Measurements from ENCODE around the gene TRAPPC2B. TPM values are rescaled to one million over a fixed set of nuclear protein-coding genes. Genes with fewer than 3 reads are reported as not detected.

TRAPPC2B gene
- 1.2 TPM for total RNA-seq

DNA sequence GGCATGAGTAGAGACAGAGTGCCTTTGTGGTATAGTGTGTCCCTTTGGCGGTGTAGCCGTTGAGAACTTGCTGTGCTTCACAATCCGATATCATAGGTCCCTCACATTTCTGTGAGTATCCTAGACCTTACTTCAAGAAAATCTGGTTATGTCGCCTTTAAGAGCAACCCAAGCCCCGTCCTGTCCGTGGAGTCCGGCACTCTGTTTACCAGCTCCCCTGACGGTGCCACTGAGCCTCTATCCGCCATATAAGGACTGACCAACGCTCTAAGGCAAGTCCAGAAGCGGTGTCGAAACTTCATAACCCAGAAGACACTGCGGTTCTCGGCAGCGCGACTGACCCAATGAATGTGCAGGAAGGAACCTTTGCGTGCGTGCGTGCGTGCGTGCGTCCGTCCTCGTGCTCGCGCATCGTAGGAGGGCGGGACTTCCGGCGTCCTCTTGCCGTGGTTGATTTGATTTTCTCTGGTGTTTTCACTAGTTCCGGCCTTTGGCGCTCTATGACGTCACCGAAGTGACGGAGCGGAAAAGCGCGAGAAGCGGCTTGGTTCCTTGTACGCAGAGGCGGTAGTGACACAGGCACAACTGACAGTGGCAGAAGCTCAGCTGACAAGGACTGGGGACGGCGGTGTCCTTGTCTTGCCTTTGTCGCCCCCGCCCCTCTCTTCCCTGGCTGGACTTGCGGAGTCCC is at the start of gene TRAPPC2B, which contains the start of gene ZNF547:
Gene TRAPPC2B, plus strand, starts transcription at position 555 of the 691 bp plus-strand sequence. CDS start 1,283 bp downstream, outside the sequence.
Gene ZNF547, plus strand, starts transcription at position 555 of the 691 bp plus-strand sequence. CDS start 5,005 bp downstream, outside the sequence.
- ATAC-seq = peak; percentile 96

GRCh38 chr19:57314146-57314545 is 49.2 kb upstream of the TRAPPC2B start:
- DNase-seq (ENCODE audit: low spot score) = no peak
- no peak for ATAC-seq

More for the DNA sequence above, at the start of gene TRAPPC2B, which contains the start of gene ZNF547:
- DNase-seq (ENCODE audit: low spot score) = peak; percentile 98

GRCh38 chr19:57317503-57317902 is 45.8 kb upstream of the TRAPPC2B start:
- ATAC-seq = no peak
- DNase-seq (ENCODE audit: low spot score) = no peak

DNA sequence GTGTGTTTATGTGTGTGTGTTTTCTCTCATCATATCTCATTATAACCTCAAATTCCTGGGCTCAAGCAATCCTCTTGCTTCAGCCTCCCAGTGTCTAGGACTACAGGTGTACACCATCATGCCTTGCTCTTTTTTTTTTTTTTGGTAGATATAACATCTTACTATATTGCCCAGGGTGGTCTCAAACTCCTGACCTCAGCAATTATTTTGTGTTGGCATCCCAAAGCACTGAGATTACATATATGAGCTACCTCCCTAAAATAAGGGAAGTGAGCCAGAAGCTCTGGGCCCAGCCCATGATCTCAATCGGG is 43.5 kb upstream of the TRAPPC2B start:
- DNase-seq (ENCODE audit: low spot score) (no peak), ATAC-seq (peak; percentile 56)

GRCh38 chr19:57320180-57321084 is 42.9 kb upstream of the TRAPPC2B start, which contains the start of gene ZNF543:
ZNF543 (plus strand) TSS chr19:57320472; CDS start chr19:57320854, 382 bp downstream.
- DNase-seq (ENCODE audit: low spot score) (peak; percentile 95), ATAC-seq (peak; percentile 99)

- DNase-seq (ENCODE audit: low spot score) (no peak), ATAC-seq (no peak)
Observed at GRCh38 chr19:57321116-57321515, 42.2 kb upstream of the TRAPPC2B start.

DNA sequence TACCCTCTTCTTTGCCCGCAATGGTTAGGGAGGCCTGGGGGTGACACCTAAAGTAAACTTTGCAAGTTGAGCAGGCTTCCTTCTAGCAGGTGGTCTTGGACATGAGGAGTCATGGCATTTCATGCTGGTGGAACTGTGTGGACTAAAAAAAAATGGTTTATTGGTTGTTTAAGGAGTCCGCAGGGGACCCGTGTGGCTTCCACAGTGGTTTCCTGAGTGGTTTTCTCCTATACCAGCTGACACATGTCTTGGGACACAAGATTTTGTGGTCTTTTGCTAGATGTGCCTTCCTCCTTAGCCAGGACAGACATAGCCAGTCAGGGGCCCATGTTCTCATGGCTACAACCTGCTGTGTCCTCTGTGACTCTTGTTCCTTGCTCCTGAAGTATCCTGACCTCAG is 41.6 kb upstream of the TRAPPC2B start:
- no peak for DNase-seq (ENCODE audit: low spot score)
- no peak for ATAC-seq

DNA sequence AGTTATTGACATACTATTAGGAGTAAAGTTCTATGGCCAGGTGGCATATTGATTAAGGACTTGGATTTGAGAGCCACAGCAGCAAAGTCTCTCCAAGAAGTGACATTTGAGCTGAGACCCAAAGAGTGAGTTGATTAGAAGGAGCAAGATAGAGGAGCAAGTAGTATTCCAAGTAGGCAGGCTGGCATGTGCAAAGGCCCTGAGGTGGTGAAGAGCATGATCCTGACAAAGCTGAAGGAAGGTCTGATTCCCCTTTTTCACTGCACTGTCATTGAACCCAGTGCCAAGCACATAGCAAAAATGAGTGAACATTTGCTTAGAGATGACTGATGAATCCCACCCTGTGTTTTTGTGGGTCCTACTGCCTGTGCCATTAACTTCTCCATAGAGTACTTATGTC is 38.4 kb upstream of the TRAPPC2B start:
- ATAC-seq = no peak
- no peak for DNase-seq (ENCODE audit: low spot score)

DNA sequence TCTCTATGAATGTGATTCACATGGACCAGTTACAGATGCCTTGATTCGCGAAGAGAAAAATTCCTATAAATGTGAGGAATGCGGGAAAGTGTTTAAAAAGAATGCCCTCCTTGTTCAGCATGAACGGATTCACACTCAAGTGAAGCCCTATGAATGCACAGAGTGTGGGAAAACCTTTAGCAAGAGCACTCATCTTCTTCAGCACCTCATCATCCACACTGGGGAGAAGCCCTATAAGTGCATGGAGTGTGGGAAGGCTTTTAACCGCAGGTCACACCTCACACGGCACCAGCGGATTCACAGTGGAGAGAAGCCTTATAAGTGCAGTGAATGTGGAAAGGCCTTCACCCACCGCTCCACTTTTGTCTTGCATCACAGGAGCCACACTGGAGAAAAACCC is 35.4 kb upstream of the TRAPPC2B start:
- no peak for DNase-seq (ENCODE audit: low spot score)
- ATAC-seq = no peak

- ATAC-seq (no peak), DNase-seq (ENCODE audit: low spot score) (no peak)
Observed at GRCh38 chr19:57334191-57334590, 29.2 kb upstream of the TRAPPC2B start.

GRCh38 chr19:57338877-57339276 is 24.5 kb upstream of the TRAPPC2B start:
- peak; percentile 23 for ATAC-seq
- no peak for DNase-seq (ENCODE audit: low spot score)

DNA sequence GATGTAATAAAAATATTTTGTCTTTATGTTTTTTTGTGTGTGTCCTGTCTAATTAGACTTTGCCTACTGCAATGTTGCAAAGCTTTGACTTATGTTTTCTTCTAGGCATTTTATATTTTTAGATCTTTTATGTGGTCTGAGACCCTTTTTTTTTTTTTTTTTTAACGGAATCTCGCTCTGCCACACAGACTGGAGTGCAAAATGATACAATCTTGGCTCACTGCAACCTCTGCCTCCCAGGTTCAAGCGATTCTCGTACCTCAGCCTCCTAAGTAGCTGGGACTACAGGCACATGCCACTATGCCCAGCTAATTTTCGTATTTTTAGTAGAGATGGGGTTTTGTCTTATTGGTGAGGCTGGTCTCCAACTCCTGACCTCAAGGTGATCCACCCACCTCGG is 20.8 kb upstream of the TRAPPC2B start:
- ATAC-seq (no peak), DNase-seq (ENCODE audit: low spot score) (no peak)

DNA sequence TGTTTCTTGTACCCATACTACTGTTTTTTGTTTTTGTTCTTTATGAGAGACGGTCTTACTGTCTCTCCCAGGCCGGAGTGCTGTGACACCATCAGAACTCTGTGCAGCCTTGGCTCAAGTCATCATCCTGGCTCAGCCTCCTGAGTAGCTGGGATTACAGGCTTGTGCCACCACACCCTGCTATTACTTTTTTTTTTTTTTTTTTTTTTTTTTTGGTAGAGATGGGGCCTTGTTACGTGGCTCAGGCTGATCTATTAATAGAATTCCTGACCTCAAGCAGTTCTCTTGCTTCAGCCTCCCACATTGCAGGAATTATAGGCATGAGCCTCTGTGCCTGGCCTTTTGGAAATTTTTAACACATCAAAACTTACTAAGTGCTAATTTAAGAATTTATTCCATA is 15.2 kb upstream of the TRAPPC2B start:
- DNase-seq (ENCODE audit: low spot score) (no peak), ATAC-seq (no peak)

- ATAC-seq = peak; percentile 99
- peak; percentile 96 for DNase-seq (ENCODE audit: low spot score)
Observed at GRCh38 chr19:57350877-57351805, 12.2 kb upstream of the TRAPPC2B start, which contains the start of gene ZNF304. ZNF304 (plus strand) TSS chr19:57351271; CDS start chr19:57351665, 394 bp downstream.

DNA sequence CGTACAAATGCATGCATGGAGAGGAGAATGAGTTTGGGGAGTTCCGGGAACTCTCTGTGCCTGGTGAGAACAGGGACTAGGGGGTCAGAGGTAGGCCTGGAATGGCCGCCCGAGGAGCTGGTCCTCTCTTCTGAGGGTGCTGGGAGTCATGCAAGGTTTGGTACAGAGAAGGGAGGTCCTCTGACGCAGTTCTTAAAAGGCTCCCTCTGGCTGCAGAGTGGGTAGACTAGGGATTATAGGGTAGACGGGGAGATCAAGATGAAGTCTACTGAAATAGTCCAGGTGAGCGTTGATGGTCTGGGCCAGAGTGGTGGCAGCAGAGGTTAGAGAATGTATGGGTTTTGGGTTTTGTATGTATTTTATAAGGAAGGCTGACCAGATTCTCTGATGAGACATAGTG is 11.5 kb upstream of the TRAPPC2B start:
- DNase-seq (ENCODE audit: low spot score) (no peak), ATAC-seq (no peak)

GRCh38 chr19:57355916-57356315 is 7.4 kb upstream of the TRAPPC2B start:
- ATAC-seq (no peak), DNase-seq (ENCODE audit: low spot score) (no peak)

GRCh38 chr19:57357406-57357805 is 5.9 kb upstream of the TRAPPC2B start:
- ATAC-seq (no peak), DNase-seq (ENCODE audit: low spot score) (no peak)

DNA sequence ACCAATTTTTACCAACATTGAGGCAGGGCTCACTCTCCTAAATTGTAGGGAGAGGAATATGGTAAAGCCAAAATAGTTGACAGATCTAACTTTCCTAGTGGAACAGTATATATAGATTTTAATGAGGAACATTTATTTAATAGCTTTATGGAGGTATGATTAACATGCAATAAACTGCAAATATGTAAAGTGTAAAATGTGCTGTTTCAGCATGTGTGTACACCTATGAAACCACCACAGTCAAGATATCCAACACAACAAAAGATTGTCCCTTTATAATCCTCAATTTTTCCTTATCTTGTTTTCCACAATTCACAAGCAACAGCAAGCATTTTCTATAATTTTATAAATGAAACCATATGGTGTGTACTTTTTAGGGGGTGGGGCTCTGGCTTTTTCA is 4.1 kb upstream of the TRAPPC2B start:
- no peak for DNase-seq (ENCODE audit: low spot score)
- ATAC-seq = no peak

DNA sequence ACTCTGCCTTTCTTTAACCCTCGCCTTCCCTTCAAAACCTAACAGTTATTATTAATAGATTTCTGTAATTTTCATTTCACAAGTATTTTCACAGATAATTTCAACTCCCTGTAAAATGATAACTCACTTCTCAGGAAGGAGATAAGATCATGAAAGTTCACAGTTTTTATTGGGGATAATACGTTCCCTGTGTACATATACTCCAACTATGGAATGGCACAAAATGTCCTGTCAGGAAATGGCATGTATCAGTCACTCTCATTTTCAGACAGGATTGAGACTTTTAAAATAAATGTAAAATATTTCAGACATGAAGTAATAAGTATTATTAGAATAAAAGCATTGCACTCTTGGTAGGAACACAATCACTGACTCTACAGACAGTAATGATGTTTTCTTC is 932 bp upstream of the TRAPPC2B start:
- DNase-seq (ENCODE audit: low spot score) = no peak
- no peak for ATAC-seq

DNA sequence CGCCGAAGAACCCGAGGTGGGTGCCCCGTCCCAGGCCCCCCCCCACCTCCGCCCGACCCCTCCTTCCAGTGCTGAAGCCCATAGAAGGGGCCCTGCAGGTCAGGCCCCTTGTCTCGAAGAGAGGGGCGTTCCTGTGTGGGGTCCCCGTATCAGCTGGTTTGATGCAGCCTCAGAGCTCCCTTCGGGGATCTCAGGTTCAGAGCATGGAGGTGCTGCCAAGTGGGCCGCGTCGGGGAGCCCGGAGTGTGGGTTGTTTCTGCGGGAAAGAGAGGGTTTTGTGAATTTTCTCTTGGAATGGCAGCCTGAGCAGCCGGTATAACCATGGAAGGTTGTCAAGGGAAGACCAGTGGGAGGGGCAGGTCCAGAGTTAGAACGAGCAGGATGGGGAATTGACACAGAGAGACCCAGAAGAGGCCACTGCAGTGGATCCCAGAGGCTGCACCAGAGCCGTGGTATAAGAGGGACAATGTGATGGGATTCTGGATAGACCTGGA is 384 bp downstream of the TRAPPC2B start:
- no peak for ATAC-seq
- peak; percentile 46 for DNase-seq (ENCODE audit: low spot score)

DNA sequence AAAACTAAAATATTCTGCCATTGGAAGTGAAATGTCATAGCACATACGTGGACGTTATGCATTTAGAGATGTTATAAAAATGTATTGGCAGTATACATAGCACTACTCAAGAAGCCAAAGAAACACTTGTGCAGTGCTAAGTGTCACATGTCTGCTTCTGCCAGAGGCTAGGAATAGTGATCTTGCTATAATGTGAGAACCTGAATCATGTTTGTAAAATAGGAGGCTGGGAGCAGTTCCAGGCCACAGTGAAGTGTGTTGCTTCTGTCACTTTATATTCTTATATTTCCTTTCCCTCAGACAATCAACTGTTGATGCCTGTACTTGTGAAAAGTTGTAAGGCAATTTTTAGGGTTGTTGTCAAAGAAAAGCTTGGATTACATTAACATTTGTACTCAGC is 3.4 kb downstream of the TRAPPC2B start:
- no peak for DNase-seq (ENCODE audit: low spot score)
- ATAC-seq = no peak
